K562 (cell line): ENCODE measurements around the gene IL6R.

Source experiments
- ATF2 ChIP-seq: sonication (generic); formaldehyde crosslinking; IDR thresholded peaks from 2 replicates; pipeline ENCODE4 v1.8.1; 2022; ENCODE audit warnings: missing genetic modification reagents
- ELK3 ChIP-seq: fragments of 450-650 bp; formaldehyde crosslinking; IDR thresholded peaks from 2 replicates; pipeline ENCODE4 v1.4.0; 2020; ENCODE audit warnings: mild to moderate bottlenecking
- EZH2 ChIP-seq: IDR thresholded peaks from 2 replicates; pipeline ENCODE4 v1.6.1; 2012; ENCODE audit warnings: low read depth, mild to moderate bottlenecking, inconsistent platforms, low read length, borderline replicate concordance
- NR2F6 ChIP-seq: fragments of 450-650 bp; formaldehyde crosslinking; IDR thresholded peaks from 2 replicates; pipeline ENCODE4 v1.4.0; 2020; ENCODE audit warnings: mild to moderate bottlenecking
- TARDBP ChIP-seq: fragments of 450-650 bp; IDR thresholded peaks from 2 replicates; pipeline ENCODE4 v1.6.1; 2016
- ZNF121 ChIP-seq: sonication (generic); formaldehyde crosslinking; conservative IDR thresholded peaks from 2 replicates; pipeline ENCODE4 v1.8.0; 2022; ENCODE audit warnings: missing genetic modification reagents
- ZNF23 ChIP-seq: fragments of 250-450 bp; sonication (Bioruptor Pico); IDR thresholded peaks from 2 replicates; pipeline ENCODE4 v1.4.0; 2020; ENCODE audit warnings: mild to moderate bottlenecking

- no peak for TF ChIP-seq TARDBP
- no peak for TF ChIP-seq ATF2 (CRISPR knock-in tag)
- TF ChIP-seq NR2F6 (CRISPR knock-in tag): no peak
- no peak for TF ChIP-seq ZNF121 (CRISPR knock-in tag)
- no peak for TF ChIP-seq ELK3 (CRISPR knock-in tag)
- TF ChIP-seq ZNF23: no peak
- TF ChIP-seq EZH2: no peak
Measured at GRCh38 chr1:154371436-154371835, 33.7 kb upstream of the IL6R start.
